Gastroesophageal sphincter (tissue), 4 donors: Measurements from ENCODE around the gene RAP1GDS1. TPM values are rescaled to one million over a fixed set of nuclear protein-coding genes. Genes with fewer than 3 reads are reported as not detected.

Experiments used
- ATAC-seq: fragments of 150-250 bp; one replicate; pipeline ENCODE4 v1.9.1; 2016; ENCODE audit warnings: mild to moderate bottlenecking, moderate library complexity
- H3K27ac ChIP-seq, 4 donors: fragments of 200-600 bp; sonication (generic) in 3 of 4; 1 replicate in 3 of 4; 2 replicates in 1 of 4; pipeline ENCODE4 v1.5.1; 2016 to 2019
- H3K27me3 ChIP-seq: fragments of 200-600 bp; sonication (generic); one replicate; pipeline ENCODE4 v1.5.1; 2019
- H3K36me3 ChIP-seq, 2 donors: fragments of 200-600 bp; sonication (generic); one replicate each; pipeline ENCODE4 v1.5.1; 2019; ENCODE audit warnings: control low read depth in 1 of 2
- H3K4me1 ChIP-seq, 3 donors: fragments of 200-600 bp; sonication (generic); 1 replicate in 2 of 3; 2 replicates in 1 of 3; pipeline ENCODE4 v1.5.1; 2016 to 2019; ENCODE audit warnings: control low read depth in 2 of 3
- H3K4me3 ChIP-seq, 2 donors: fragments of 200-600 bp; sonication (generic); one replicate each; pipeline ENCODE4 v1.5.1; 2019; ENCODE audit warnings: mild to moderate bottlenecking in 1 of 2, moderate library complexity in 1 of 2
- H3K9me3 ChIP-seq, 3 donors: fragments of 200-600 bp; sonication (generic); one replicate each; pipeline ENCODE4 v1.5.1; 2017 to 2019; ENCODE audit warnings: control low read depth in 2 of 3
- EP300 ChIP-seq: sonication (generic); formaldehyde crosslinking; IDR thresholded peaks from one replicate; pipeline ENCODE4 v1.6.1; 2017; ENCODE audit warnings: antibody characterized with exemption, mild to moderate bottlenecking
- POLR2A ChIP-seq, 2 donors: fragments of 450-650 bp; IDR thresholded peaks; one replicate each; pipeline ENCODE4 v1.6.1; 2017; ENCODE audit warnings: antibody characterized with exemption in 2 of 2, mild to moderate bottlenecking in 2 of 2, moderate library complexity in 1 of 2
- POLR2AphosphoS5 ChIP-seq: sonication (generic); formaldehyde crosslinking; IDR thresholded peaks from one replicate; pipeline ENCODE4 v1.6.1; 2017; ENCODE audit warnings: antibody characterized with exemption
- WGBS, 2 donors: methylation state at CpG; one replicate each; pipeline ENCODE4 v1.1.5; 2018; ENCODE audit warnings: low coverage in 1 of 2; 5-methylcytosine and 5-hydroxymethylcytosine counted together
- total RNA-seq, 4 donors: library from RNA; depleted of rRNA; stranded (reverse); fragments of >200 nt; gene quantifications; one replicate each; pipeline ENCODE4 v1.1.0, GENCODE V29; 2016
- TF ChIP-seq, protein P1 (sequence below), 4 experiments: fragments of 200-600 bp in 2 of 4; fragments of 450-650 bp in 2 of 4; sonication (generic) in 1 of 4; IDR thresholded peaks; one replicate each; pipeline ENCODE4 v1.5.1; 2017 to 2019; ENCODE audit warnings: antibody characterized with exemption in 4 of 4, mild to moderate bottlenecking in 2 of 4, moderate library complexity in 2 of 4

The RAP1GDS1 gene
- total RNA-seq, 4 donors from 2014 or later, result 30.9 to 46.1 (median 40.5) TPM

DNA sequence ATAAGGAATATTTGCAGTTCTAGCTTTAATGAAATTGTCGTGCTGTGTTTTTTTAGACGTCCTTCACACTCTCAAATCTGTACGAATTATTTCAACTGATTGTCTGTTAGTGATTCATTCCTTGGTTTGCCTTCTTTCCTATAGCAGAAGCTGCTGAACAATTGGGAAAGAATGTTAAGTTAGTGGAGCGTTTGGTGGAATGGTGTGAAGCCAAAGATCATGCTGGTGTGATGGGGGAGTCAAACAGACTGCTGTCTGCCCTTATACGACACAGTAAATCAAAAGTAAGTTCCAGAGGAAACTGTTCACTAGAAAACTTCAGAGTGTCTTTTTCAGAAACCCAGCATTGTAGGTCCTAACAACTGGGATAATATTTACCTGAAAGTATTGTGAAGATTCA lies 159.9 kb downstream of the RAP1GDS1 start:
- no peak overlapping the region for H3K27ac ChIP-seq
- H3K36me3 ChIP-seq, result peaks cover 0 to 85% of the 10 kb centered on the region in 2 donors
- no peaks in the 10 kb centered on the region for H3K27me3 ChIP-seq
- no peaks in the 10 kb centered on the region for H3K9me3 ChIP-seq
- TF ChIP-seq POLR2A (IDR thresholded peaks at IDR 0.05) (no peak), EP300 (no peak), POLR2AphosphoS5 (no peak)
- TF ChIP-seq, protein P1, sequence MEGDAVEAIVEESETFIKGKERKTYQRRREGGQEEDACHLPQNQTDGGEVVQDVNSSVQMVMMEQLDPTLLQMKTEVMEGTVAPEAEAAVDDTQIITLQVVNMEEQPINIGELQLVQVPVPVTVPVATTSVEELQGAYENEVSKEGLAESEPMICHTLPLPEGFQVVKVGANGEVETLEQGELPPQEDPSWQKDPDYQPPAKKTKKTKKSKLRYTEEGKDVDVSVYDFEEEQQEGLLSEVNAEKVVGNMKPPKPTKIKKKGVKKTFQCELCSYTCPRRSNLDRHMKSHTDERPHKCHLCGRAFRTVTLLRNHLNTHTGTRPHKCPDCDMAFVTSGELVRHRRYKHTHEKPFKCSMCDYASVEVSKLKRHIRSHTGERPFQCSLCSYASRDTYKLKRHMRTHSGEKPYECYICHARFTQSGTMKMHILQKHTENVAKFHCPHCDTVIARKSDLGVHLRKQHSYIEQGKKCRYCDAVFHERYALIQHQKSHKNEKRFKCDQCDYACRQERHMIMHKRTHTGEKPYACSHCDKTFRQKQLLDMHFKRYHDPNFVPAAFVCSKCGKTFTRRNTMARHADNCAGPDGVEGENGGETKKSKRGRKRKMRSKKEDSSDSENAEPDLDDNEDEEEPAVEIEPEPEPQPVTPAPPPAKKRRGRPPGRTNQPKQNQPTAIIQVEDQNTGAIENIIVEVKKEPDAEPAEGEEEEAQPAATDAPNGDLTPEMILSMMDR (IDR thresholded peaks at IDR 0.05), result no peak
- no peaks in the 10 kb centered on the region for H3K4me1 ChIP-seq
- no peak for ATAC-seq
- no peak overlapping the region for H3K4me3 ChIP-seq
- WGBS, 2 donors, result 64 to 79% methylated on average over 4 to 5 of the region's 5 CpGs

DNA sequence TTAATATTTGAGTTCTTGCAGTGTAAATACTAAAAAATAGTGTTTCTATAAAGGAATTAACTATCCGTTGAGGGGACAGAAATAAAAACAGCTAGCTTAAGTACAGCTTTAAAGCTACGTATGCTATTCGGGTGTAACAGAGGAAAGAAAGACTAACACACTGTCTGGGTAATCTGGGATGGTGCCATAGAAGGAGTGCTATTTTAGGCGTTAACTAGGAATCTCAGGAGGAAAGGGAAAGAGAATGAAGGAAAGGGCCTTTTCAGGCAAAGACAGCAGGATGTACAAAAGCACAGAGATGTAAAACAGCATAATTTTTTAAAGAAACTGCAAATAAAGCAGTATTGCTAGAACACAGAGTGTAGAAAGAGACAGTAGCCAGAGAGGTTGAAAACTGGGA lies 161.8 kb downstream of the RAP1GDS1 start:
- 46% methylated on average over 4 of the region's 4 CpGs for WGBS, 2 donors
- H3K9me3 ChIP-seq, result no peaks in the 10 kb centered on the region
- H3K36me3 ChIP-seq, result peaks cover 0 to 71% of the 10 kb centered on the region in 2 donors
- no peaks in the 10 kb centered on the region for H3K27me3 ChIP-seq
- no peak for TF ChIP-seq POLR2A (IDR thresholded peaks at IDR 0.05)
- TF ChIP-seq EP300, result no peak
- no peak for ATAC-seq
- no peak overlapping the region for H3K27ac ChIP-seq
- H3K4me1 ChIP-seq, result no peaks in the 10 kb centered on the region
- no peak overlapping the region for H3K4me3 ChIP-seq

DNA sequence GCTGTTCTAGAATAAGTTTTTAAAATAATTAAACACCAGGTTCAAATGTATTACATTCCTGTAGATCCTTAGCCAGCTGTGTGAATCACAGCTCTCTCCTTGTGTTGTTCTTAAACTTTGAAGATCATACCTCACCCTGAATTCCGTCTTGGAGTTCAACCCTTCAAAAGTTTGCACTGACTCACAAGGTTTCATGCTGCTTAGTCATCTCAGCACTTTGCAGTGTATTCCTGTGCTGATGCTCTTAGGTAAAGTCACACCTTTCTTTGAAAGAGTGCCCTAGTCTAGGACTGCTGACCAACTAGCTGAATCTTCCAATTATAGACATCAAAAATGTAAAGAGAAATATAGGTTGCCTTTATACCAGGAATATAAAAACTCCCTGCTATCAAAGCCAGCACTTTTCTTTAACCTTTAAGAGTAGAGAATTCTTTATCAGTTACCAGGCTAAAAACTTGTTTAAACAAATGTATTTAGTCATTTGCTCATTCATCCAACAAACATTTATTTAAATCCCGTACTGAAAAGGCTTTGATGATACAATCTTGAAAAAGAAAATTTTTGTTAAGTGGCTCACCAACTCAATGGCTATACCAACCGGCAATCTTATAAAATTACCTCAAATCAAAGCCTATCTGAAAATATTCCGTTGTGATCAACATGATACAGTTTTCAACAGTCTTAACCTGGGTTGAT lies 169.7 kb downstream of the RAP1GDS1 start:
- no peak for ATAC-seq
- peaks cover 0 to 26% of the 10 kb centered on the region in 2 donors for H3K36me3 ChIP-seq
- H3K4me3 ChIP-seq, result no peak overlapping the region
- 57 to 64% methylated on average over 4 of the region's 4 CpGs for WGBS, 2 donors
- H3K9me3 ChIP-seq, result no peaks in the 10 kb centered on the region
- no peaks in the 10 kb centered on the region for H3K27me3 ChIP-seq
- H3K4me1 ChIP-seq, result no peaks in the 10 kb centered on the region
- TF ChIP-seq POLR2A (IDR thresholded peaks at IDR 0.05), result no peak
- H3K27ac ChIP-seq, result no peak overlapping the region

DNA sequence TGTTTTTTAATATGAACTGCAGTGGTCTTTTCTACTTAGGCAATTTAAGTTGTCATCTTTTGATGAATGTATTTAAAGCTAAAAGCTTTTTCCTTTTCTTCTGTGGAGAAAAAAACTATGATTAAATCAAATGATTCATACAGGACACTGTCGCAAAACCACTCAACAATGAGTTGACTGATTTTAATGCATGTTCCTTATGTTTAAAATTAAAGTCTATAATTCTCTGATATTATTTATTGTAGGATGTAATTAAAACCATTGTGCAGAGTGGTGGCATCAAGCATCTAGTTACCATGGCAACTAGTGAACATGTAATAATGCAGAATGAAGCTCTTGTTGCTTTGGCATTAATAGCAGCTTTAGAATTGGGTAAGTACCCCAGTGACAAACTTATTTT lies 172.5 kb downstream of the RAP1GDS1 start:
- 86 to 100% methylated on average over 1 of the region's 1 CpG for WGBS, 2 donors
- Histone ChIP-seq H3K36me3 (peaks cover 2 to 49% of the 10 kb centered on the region in 2 donors), H3K27ac (no peak overlapping the region), H3K9me3 (no peaks in the 10 kb centered on the region), H3K4me1 (no peaks in the 10 kb centered on the region), H3K4me3 (no peak overlapping the region), H3K27me3 (no peaks in the 10 kb centered on the region)
- ATAC-seq, result no peak
- TF ChIP-seq EP300, result no peak
- TF ChIP-seq POLR2A (IDR thresholded peaks at IDR 0.05), result no peak
- TF ChIP-seq, protein P1 (IDR thresholded peaks at IDR 0.05), result no peak
- no peak for TF ChIP-seq POLR2AphosphoS5

DNA sequence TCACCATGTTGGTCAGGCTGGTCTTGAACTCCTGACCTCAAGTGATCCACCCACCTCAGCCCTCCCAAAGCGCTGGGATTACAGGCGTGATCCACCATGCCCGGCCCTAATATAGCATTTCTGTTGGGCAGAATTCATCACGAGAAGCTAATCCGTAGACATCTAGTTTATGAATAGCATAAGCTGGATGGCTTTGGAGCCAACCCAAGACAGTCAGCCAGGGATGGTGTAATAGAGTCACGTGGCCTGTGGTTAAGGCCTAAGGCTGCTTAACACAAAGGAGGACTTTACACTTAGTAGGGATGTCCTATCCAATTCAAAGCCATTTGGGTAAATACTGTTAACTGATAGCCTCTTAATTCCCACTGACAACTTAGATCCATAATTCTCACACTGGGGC lies 173.6 kb downstream of the RAP1GDS1 start:
- no peaks in the 10 kb centered on the region for H3K9me3 ChIP-seq
- no peak overlapping the region for H3K27ac ChIP-seq
- WGBS, 2 donors, result 86 to 88% methylated on average over 1 to 3 of the region's 6 CpGs
- ATAC-seq, result no peak
- no peaks in the 10 kb centered on the region for H3K27me3 ChIP-seq
- no peak overlapping the region for H3K4me3 ChIP-seq
- H3K36me3 ChIP-seq, result peaks cover 2 to 52% of the 10 kb centered on the region in 2 donors
- H3K4me1 ChIP-seq, result no peaks in the 10 kb centered on the region
- TF ChIP-seq POLR2A (IDR thresholded peaks at IDR 0.05), result no peak
- TF ChIP-seq, protein P1 (IDR thresholded peaks at IDR 0.05), result no peak
- no peak for TF ChIP-seq POLR2AphosphoS5
- TF ChIP-seq EP300, result no peak

DNA sequence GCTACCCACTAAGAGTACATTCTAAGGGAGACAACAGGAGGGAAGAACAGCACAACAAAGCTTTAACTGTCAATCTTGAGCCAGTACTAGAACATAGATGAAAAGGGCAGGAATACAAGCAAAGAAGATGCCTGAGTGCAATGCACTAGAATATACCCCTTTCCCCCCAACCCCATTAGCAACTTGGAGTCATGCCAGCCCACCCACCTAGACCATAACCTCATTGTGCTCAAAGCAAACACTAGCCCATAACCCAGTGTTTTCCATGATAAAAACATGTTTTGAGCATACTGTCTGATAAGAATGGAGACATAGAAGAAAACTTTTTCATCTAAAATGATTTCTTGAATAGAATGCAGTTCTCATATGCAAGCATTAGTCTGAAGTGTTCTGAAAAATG lies 183.2 kb downstream of the RAP1GDS1 start:
- H3K9me3 ChIP-seq, result no peaks in the 10 kb centered on the region
- no peak overlapping the region for H3K27ac ChIP-seq
- H3K27me3 ChIP-seq, result no peaks in the 10 kb centered on the region
- TF ChIP-seq, protein P1 (IDR thresholded peaks at IDR 0.05), result no peak
- TF ChIP-seq EP300 (no peak), POLR2A (IDR thresholded peaks at IDR 0.05) (no peak)
- no peak for ATAC-seq
- H3K4me3 ChIP-seq, result no peak overlapping the region
- no peaks in the 10 kb centered on the region for H3K4me1 ChIP-seq
- H3K36me3 ChIP-seq, result peaks cover 0 to 36% of the 10 kb centered on the region in 2 donors
